CD14-positive monocyte (primary cell): ENCODE results near the gene USB1. TPM values are rescaled to one million over a fixed set of nuclear protein-coding genes. Genes with fewer than 3 reads are reported as not detected.

Experiments used
- DNase-seq, 3 donors: peaks; one replicate each; pipeline ENCODE4 v3.0.0-alpha.2; 2011 to 2022
- H2AFZ ChIP-seq: 2 replicates; pipeline ENCODE4 v1.6.0; 2012; ENCODE audit warnings: mild to moderate bottlenecking, low read depth, low read length, inconsistent platforms; ENCODE audit not compliant: insufficient read depth, poor library complexity, severe bottlenecking
- H3K27ac ChIP-seq, 2 donors: 1 replicate in 1 of 2; 2 replicates in 1 of 2; pipeline ENCODE4 v1.5.1; 2012 to 2013; ENCODE audit warnings: low read length in 2 of 2, control low read depth in 1 of 2, inconsistent platforms in 1 of 2, low read depth in 1 of 2, mild to moderate bottlenecking in 1 of 2
- H3K27me3 ChIP-seq, 2 donors: one replicate each; pipeline versions ENCODE4 v1.6.0 to v1.6.1; 2011 to 2013; ENCODE audit warnings: low read length in 2 of 2; ENCODE audit not compliant: control insufficient read depth in 2 of 2, insufficient read depth in 2 of 2
- H3K36me3 ChIP-seq, 2 donors: replicated peaks in 1 of 2; 1 replicate in 1 of 2; 2 replicates in 1 of 2; pipeline versions ENCODE4 v1.5.1 to v1.6.1; 2012 to 2013; ENCODE audit warnings: low read length in 2 of 2, control low read depth in 1 of 2, inconsistent platforms in 1 of 2, mild to moderate bottlenecking in 1 of 2; ENCODE audit not compliant: insufficient read depth in 2 of 2, control insufficient read depth in 1 of 2
- H3K4me1 ChIP-seq, 2 donors: 1 replicate in 1 of 2; 2 replicates in 1 of 2; pipeline versions ENCODE4 v1.5.1 to v1.6.1; 2012 to 2013; ENCODE audit warnings: low read length in 2 of 2, control low read depth in 1 of 2, inconsistent platforms in 1 of 2, mild to moderate bottlenecking in 1 of 2, moderate library complexity in 1 of 2; ENCODE audit not compliant: insufficient read depth in 2 of 2, control insufficient read depth in 1 of 2
- H3K4me2 ChIP-seq: replicated peaks from 2 replicates; pipeline ENCODE3; 2012; ENCODE audit warnings: low read length, moderate library complexity, mild to moderate bottlenecking; ENCODE audit not compliant: poor library complexity, severe bottlenecking; ENCODE audit errors: extremely low read depth
- H3K4me3 ChIP-seq, 3 experiments: fragments of 200-600 bp in 1 of 3; sonication (generic) in 1 of 3; replicated peaks in 1 of 3; 1 replicate in 2 of 3; 2 replicates in 1 of 3; pipeline ENCODE4 v1.5.1; 2011 to 2013; ENCODE audit warnings: low read length in 3 of 3, mild to moderate bottlenecking in 3 of 3, control low read depth in 2 of 3, low read depth in 2 of 3, inconsistent platforms in 1 of 3, moderate library complexity in 1 of 3
- H3K79me2 ChIP-seq: 2 replicates; pipeline ENCODE4 v1.6.0; 2012; ENCODE audit warnings: mild to moderate bottlenecking, control low read depth, inconsistent platforms, low read length, moderate library complexity; ENCODE audit not compliant: insufficient read depth
- H3K9ac ChIP-seq: 2 replicates; pipeline ENCODE4 v1.6.0; 2017; ENCODE audit warnings: low read length, mild to moderate bottlenecking; ENCODE audit not compliant: insufficient read depth, poor library complexity, severe bottlenecking
- H3K9me3 ChIP-seq, 2 donors: replicated peaks in 1 of 2; 1 replicate in 1 of 2; 2 replicates in 1 of 2; pipeline versions ENCODE4 v1.5.1 to v1.6.1; 2012 to 2013; ENCODE audit warnings: low read length in 2 of 2, control low read depth in 1 of 2; ENCODE audit not compliant: control insufficient read depth in 1 of 2, insufficient read depth in 1 of 2
- H4K20me1 ChIP-seq: 2 replicates; pipeline ENCODE4 v1.6.0; 2012; ENCODE audit warnings: mild to moderate bottlenecking, low read length, control low read depth, moderate library complexity; ENCODE audit not compliant: insufficient read depth
- H3K27ac Mint-ChIP-seq, 7 donors: one replicate each; pipeline ENCODE4 v1.8.0; 2020; ENCODE audit warnings: mild to moderate bottlenecking in 7 of 7, mixed read lengths in 7 of 7, moderate library complexity in 6 of 7, inconsistent platforms in 2 of 7
- H3K27me3 Mint-ChIP-seq, 3 donors: one replicate each; pipeline ENCODE4 v1.8.0; 2021 to 2022; ENCODE audit warnings: low read depth in 3 of 3, mild to moderate bottlenecking in 3 of 3, mixed read lengths in 3 of 3, moderate library complexity in 3 of 3, inconsistent platforms in 1 of 3
- H3K36me3 Mint-ChIP-seq, 2 donors: one replicate each; pipeline ENCODE4 v1.8.0; 2020; ENCODE audit warnings: mixed read lengths in 2 of 2, inconsistent platforms in 1 of 2, mild to moderate bottlenecking in 1 of 2
- H3K4me1 Mint-ChIP-seq: one replicate; pipeline ENCODE4 v1.8.0; 2020; ENCODE audit warnings: mild to moderate bottlenecking, mixed read lengths
- H3K4me3 Mint-ChIP-seq, 2 donors: one replicate each; pipeline ENCODE4 v1.8.0; 2020; ENCODE audit warnings: mild to moderate bottlenecking in 2 of 2, mixed read lengths in 2 of 2, moderate library complexity in 1 of 2
- H3K9me3 Mint-ChIP-seq, 7 donors: one replicate each; pipeline ENCODE4 v1.8.0; 2020 to 2022; ENCODE audit warnings: mixed read lengths in 7 of 7, mild to moderate bottlenecking in 6 of 7, moderate library complexity in 6 of 7, inconsistent platforms in 2 of 7
- CTCF ChIP-seq: fragments of 200-600 bp; IDR thresholded peaks from one replicate; pipeline ENCODE4 v1.8.0; 2022; ENCODE audit warnings: antibody characterized with exemption, mild to moderate bottlenecking
- WGBS: methylation state at CpG from one replicate; pipeline ENCODE4 v1.1.5; 2013; ENCODE audit warnings: missing lambda C conversion rate; ENCODE audit not compliant: insufficient coverage; 5-methylcytosine and 5-hydroxymethylcytosine counted together
- intact Hi-C, 2 donors: fragments of 100-400 bp; cut with micrococcal nuclease; formaldehyde crosslinking; loops; one replicate each; pipeline versions ENCODE4 v1.15.0 to v1.15.1; 2023
- polyA plus RNA-seq, 3 donors: library from polyadenylated mRNA; depleted of rRNA in 1 of 3; unstranded in 2 of 3; stranded (reverse) in 1 of 3; fragments of 300-500 nt in 2 of 3; fragments of >200 nt in 1 of 3; fragmentation: Illumina TruSeq in 2 of 3; gene quantifications; 1 replicate in 2 of 3; 2 replicates in 1 of 3; pipeline ENCODE4 v1.2.3, GENCODE V29; 2012 to 2021

Gene USB1
- polyA plus RNA-seq, 3 donors, result 25.7 to 55.7 (median 44.4) TPM

DNA sequence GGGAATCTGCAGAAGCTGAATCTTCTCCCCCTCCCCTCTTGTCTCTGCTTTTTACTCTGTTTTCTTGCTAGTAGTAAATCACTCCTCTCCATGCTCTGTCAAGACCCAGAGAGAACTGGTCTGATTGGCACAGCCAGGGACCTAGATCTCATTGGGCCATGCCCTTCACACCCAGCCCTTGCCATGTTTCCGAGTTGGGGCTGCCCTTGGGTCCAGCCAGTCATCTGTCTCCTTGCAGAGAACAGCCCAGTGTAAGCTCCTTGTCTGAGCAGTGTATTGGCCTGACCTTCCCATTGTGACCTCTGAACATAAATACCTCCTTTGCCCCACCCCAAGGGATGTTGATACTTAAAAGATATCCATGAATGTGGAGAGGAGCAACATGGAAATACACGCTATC is 28.2 kb downstream of the USB1 start:
- peaks cover 0 to 8% (median 3%) of the 10 kb centered on the region in 7 donors for H3K9me3 Mint-ChIP-seq
- Histone ChIP-seq H3K79me2 (no peaks in the 10 kb centered on the region), H2AFZ (no peak overlapping the region), H3K9me3 (no peaks in the 10 kb centered on the region), H3K4me3 (no peak overlapping the region), H3K9ac (no peak overlapping the region), H3K4me1 (peaks cover 18 to 29% of the 10 kb centered on the region in 2 donors), H3K4me2 (no peak overlapping the region), H3K27ac (no peak overlapping the region), H3K27me3 (peaks cover 19 to 39% of the 10 kb centered on the region in 2 donors), H3K36me3 (no peaks in the 10 kb centered on the region), H4K20me1 (no peaks in the 10 kb centered on the region)
- H3K27ac Mint-ChIP-seq, result peak overlapping the region in 1 of 7 donors; percentile 9
- intact Hi-C loops, result no loop called here
- peaks cover 31 to 45% (median 32%) of the 10 kb centered on the region in 3 donors for H3K27me3 Mint-ChIP-seq
- WGBS, result 77% methylated on average over 2 of the region's 2 CpGs
- H3K4me3 Mint-ChIP-seq, result peak overlapping the region in 1 of 2 donors; percentile 36
- no peaks in the 10 kb centered on the region for H3K36me3 Mint-ChIP-seq
- no peak for DNase-seq
- TF ChIP-seq CTCF, result no peak
- H3K4me1 Mint-ChIP-seq, result peaks cover 10% of the 10 kb centered on the region

GRCh38 chr16:58030136-58030840 is 29.1 kb downstream of the USB1 start:
- Histone ChIP-seq H3K9ac (no peak overlapping the region), H3K4me1 (peaks cover 11 to 21% of the 10 kb centered on the region in 2 donors)
- no peak overlapping the region for H3K27ac Mint-ChIP-seq

More at GRCh38 chr16:58030136-58030840, 29.1 kb downstream of the USB1 start:
- Histone ChIP-seq H3K79me2 (no peaks in the 10 kb centered on the region), H4K20me1 (no peaks in the 10 kb centered on the region), H3K27ac (no peak overlapping the region), H3K27me3 (peaks cover 11 to 30% of the 10 kb centered on the region in 2 donors), H3K4me2 (no peak overlapping the region), H2AFZ (no peak overlapping the region), H3K36me3 (no peaks in the 10 kb centered on the region), H3K4me3 (no peak overlapping the region), H3K9me3 (no peaks in the 10 kb centered on the region)
- no peaks in the 10 kb centered on the region for H3K36me3 Mint-ChIP-seq
- H3K4me3 Mint-ChIP-seq, result no peak overlapping the region
- TF ChIP-seq CTCF, result no peak
- intact Hi-C loops, result no loop called here
- peaks cover 25 to 36% (median 25%) of the 10 kb centered on the region in 3 donors for H3K27me3 Mint-ChIP-seq
- H3K4me1 Mint-ChIP-seq, result peaks cover 3% of the 10 kb centered on the region
- no peak for DNase-seq
- H3K9me3 Mint-ChIP-seq, result peaks cover 0 to 2% (median 0%) of the 10 kb centered on the region in 7 donors
- WGBS, result 93% methylated on average over 8 of the region's 11 CpGs
